Measurements from ENCODE around the gene KIAA0586.

GRCh38 chr14:58557242-58557641 is 129.7 kb downstream of the KIAA0586 start:
- no peak for TF ChIP-seq POLR2A (IDR thresholded peaks at IDR 0.05)
- TF ChIP-seq CTCF (IDR thresholded peaks at IDR 0.05), result no peak

All from esophagus squamous epithelium (tissue), 4 donors.